Measurements from ENCODE around the gene PBX4.

The PBX4 gene

GRCh38 chr19:19525611-19526380 lies 92.7 kb downstream of the PBX4 start:
- no peak for DNase-seq (ENCODE audit: low read depth)

GRCh38 chr19:19524053-19524452 lies 94.4 kb downstream of the PBX4 start:
- no peak for DNase-seq (ENCODE audit: low read depth)

- no peak for DNase-seq (ENCODE audit: low read depth)
These were observed 95.3 kb downstream of the PBX4 start for GRCh38 chr19:19523177-19523576.

- no peak for DNase-seq (ENCODE audit: low read depth)
These were observed 97.5 kb downstream of the PBX4 start for GRCh38 chr19:19520989-19521388.

- no peak for DNase-seq (ENCODE audit: low read depth)
These were observed 101.3 kb downstream of the PBX4 start for GRCh38 chr19:19517235-19517619.

GRCh38 chr19:19515642-19516519 lies 102.6 kb downstream of the PBX4 start, which contains the start of gene NDUFA13:
Gene NDUFA13 (plus strand): TSS chr19:19516225. CDS start chr19:19516239, 14 bp downstream.
- DNase-seq (ENCODE audit: low read depth) = peak; percentile 93

- no peak for DNase-seq (ENCODE audit: low read depth)
These were observed 103.4 kb downstream of the PBX4 start, which contains the start of gene TSSK6 for GRCh38 chr19:19514881-19515641. Gene TSSK6 (minus strand): TSS chr19:19515548. CDS start chr19:19515427, 121 bp downstream.

- no peak for DNase-seq (ENCODE audit: low read depth)
These were observed 104.3 kb downstream of the PBX4 start for GRCh38 chr19:19514215-19514657.

GRCh38 chr19:19513682-19514081 lies 104.8 kb downstream of the PBX4 start:
- DNase-seq (ENCODE audit: low read depth) = no peak

All from stimulated activated CD8-positive, alpha-beta memory T cell treated with anti-CD3 and anti-CD28 coated beads, Interleukin-7, amount 100 ng/mL, for 24 hours (primary cell).